ENCODE measurements around the gene LIX1L. TPM values are rescaled to one million over a fixed set of nuclear protein-coding genes. Genes with fewer than 3 reads are reported as not detected.
A peak's percentile ranks its signal among the peaks of the same experiment; 100 is the strongest.

Gene LIX1L
- total and polyA plus RNA-seq, 2 of the 13 experiments (the other 11 are each of a cell fraction or from before 2014, with no cell fraction given) = 8.1 to 24.9 TPM

- TF ChIP-seq, protein P1, sequence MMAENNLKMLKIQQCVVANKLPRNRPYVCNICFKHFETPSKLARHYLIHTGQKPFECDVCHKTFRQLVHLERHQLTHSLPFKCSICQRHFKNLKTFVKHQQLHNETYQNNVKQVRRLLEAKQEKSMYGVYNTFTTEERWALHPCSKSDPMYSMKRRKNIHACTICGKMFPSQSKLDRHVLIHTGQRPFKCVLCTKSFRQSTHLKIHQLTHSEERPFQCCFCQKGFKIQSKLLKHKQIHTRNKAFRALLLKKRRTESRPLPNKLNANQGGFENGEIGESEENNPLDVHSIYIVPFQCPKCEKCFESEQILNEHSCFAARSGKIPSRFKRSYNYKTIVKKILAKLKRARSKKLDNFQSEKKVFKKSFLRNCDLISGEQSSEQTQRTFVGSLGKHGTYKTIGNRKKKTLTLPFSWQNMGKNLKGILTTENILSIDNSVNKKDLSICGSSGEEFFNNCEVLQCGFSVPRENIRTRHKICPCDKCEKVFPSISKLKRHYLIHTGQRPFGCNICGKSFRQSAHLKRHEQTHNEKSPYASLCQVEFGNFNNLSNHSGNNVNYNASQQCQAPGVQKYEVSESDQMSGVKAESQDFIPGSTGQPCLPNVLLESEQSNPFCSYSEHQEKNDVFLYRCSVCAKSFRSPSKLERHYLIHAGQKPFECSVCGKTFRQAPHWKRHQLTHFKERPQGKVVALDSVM (CRISPR knock-in tag; IDR thresholded peaks at IDR 0.05) = 0 out of 2 replicates have a peak, but pooled peaks have one; percentile 39
- TF ChIP-seq POLR2AphosphoS5 (IDR thresholded peaks at IDR 0.05; ENCODE audit: low read depth, low read length) = peak; percentile 58
- TF ChIP-seq, protein P2, sequence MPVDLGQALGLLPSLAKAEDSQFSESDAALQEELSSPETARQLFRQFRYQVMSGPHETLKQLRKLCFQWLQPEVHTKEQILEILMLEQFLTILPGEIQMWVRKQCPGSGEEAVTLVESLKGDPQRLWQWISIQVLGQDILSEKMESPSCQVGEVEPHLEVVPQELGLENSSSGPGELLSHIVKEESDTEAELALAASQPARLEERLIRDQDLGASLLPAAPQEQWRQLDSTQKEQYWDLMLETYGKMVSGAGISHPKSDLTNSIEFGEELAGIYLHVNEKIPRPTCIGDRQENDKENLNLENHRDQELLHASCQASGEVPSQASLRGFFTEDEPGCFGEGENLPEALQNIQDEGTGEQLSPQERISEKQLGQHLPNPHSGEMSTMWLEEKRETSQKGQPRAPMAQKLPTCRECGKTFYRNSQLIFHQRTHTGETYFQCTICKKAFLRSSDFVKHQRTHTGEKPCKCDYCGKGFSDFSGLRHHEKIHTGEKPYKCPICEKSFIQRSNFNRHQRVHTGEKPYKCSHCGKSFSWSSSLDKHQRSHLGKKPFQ (CRISPR knock-in tag; IDR thresholded peaks at IDR 0.05; ENCODE audit: insufficient replicate concordance) = peak; percentile 53
- TF ChIP-seq, protein P3, sequence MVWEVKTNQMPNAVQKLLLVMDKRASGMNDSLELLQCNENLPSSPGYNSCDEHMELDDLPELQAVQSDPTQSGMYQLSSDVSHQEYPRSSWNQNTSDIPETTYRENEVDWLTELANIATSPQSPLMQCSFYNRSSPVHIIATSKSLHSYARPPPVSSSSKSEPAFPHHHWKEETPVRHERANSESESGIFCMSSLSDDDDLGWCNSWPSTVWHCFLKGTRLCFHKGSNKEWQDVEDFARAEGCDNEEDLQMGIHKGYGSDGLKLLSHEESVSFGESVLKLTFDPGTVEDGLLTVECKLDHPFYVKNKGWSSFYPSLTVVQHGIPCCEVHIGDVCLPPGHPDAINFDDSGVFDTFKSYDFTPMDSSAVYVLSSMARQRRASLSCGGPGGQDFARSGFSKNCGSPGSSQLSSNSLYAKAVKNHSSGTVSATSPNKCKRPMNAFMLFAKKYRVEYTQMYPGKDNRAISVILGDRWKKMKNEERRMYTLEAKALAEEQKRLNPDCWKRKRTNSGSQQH (CRISPR knock-in tag; IDR thresholded peaks at IDR 0.05; ENCODE audit: low read depth) = no peak
- TF ChIP-seq, protein P4, sequence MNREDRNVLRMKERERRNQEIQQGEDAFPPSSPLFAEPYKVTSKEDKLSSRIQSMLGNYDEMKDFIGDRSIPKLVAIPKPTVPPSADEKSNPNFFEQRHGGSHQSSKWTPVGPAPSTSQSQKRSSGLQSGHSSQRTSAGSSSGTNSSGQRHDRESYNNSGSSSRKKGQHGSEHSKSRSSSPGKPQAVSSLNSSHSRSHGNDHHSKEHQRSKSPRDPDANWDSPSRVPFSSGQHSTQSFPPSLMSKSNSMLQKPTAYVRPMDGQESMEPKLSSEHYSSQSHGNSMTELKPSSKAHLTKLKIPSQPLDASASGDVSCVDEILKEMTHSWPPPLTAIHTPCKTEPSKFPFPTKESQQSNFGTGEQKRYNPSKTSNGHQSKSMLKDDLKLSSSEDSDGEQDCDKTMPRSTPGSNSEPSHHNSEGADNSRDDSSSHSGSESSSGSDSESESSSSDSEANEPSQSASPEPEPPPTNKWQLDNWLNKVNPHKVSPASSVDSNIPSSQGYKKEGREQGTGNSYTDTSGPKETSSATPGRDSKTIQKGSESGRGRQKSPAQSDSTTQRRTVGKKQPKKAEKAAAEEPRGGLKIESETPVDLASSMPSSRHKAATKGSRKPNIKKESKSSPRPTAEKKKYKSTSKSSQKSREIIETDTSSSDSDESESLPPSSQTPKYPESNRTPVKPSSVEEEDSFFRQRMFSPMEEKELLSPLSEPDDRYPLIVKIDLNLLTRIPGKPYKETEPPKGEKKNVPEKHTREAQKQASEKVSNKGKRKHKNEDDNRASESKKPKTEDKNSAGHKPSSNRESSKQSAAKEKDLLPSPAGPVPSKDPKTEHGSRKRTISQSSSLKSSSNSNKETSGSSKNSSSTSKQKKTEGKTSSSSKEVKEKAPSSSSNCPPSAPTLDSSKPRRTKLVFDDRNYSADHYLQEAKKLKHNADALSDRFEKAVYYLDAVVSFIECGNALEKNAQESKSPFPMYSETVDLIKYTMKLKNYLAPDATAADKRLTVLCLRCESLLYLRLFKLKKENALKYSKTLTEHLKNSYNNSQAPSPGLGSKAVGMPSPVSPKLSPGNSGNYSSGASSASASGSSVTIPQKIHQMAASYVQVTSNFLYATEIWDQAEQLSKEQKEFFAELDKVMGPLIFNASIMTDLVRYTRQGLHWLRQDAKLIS (CRISPR knock-in tag; IDR thresholded peaks at IDR 0.05) = no peak
- TF ChIP-seq, protein P5, sequence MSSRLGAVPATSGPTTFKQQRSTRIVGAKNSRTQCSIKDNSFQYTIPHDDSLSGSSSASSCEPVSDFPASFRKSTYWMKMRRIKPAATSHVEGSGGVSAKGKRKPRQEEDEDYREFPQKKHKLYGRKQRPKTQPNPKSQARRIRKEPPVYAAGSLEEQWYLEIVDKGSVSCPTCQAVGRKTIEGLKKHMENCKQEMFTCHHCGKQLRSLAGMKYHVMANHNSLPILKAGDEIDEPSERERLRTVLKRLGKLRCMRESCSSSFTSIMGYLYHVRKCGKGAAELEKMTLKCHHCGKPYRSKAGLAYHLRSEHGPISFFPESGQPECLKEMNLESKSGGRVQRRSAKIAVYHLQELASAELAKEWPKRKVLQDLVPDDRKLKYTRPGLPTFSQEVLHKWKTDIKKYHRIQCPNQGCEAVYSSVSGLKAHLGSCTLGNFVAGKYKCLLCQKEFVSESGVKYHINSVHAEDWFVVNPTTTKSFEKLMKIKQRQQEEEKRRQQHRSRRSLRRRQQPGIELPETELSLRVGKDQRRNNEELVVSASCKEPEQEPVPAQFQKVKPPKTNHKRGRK (CRISPR knock-in tag; IDR thresholded peaks at IDR 0.05) = no peak
- TF ChIP-seq ADNP (CRISPR knock-in tag; IDR thresholded peaks at IDR 0.05) = no peak
- TF ChIP-seq RFXAP (CRISPR knock-in tag; IDR thresholded peaks at IDR 0.05; ENCODE audit: borderline replicate concordance) = peak; percentile 50; the same call in 1 of the 2 replicates
- TF ChIP-seq ZNF775 (CRISPR knock-in tag; IDR thresholded peaks at IDR 0.05; ENCODE audit: borderline replicate concordance) = no peak
- 0 out of 2 replicates have a peak, but pooled peaks have one; percentile 54 for TF ChIP-seq ZSCAN29 (CRISPR knock-in tag; conservative IDR thresholded peaks at IDR 0.05)
- peak; percentile 43 for TF ChIP-seq SRSF1 (optimal IDR thresholded peaks at IDR 0.05; ENCODE audit: low read depth, low read length)
- TF ChIP-seq HDAC2 (CRISPR knock-in tag; IDR thresholded peaks at IDR 0.05) = peak; percentile 31; the same call in 1 of the 2 replicates
- no peak for TF ChIP-seq ZZZ3 (CRISPR knock-in tag; IDR thresholded peaks at IDR 0.05; ENCODE audit: borderline replicate concordance)
- TF ChIP-seq MTF1 (CRISPR knock-in tag; IDR thresholded peaks at IDR 0.05) = no peak
- 0 out of 2 replicates have a peak, but pooled peaks have one; percentile 41 for TF ChIP-seq ZSCAN20 (CRISPR knock-in tag; IDR thresholded peaks at IDR 0.05; ENCODE audit: borderline replicate concordance)
- TF ChIP-seq KLF9 (CRISPR knock-in tag; IDR thresholded peaks at IDR 0.05; ENCODE audit: low read depth) = no peak
- TF ChIP-seq ZNF12 (CRISPR knock-in tag; IDR thresholded peaks at IDR 0.05) = no peak
- TF ChIP-seq BCL6 (CRISPR knock-in tag; IDR thresholded peaks at IDR 0.05) = peak; percentile 48; the same call in 1 of the 2 replicates
- TF ChIP-seq KDM3A (CRISPR knock-in tag; IDR thresholded peaks at IDR 0.05; ENCODE audit: low read depth) = peak; percentile 42; the same call in 1 of the 2 replicates
Observed at GRCh38 chr1:145960468-145961108, 2.8 kb upstream of the LIX1L start (continued).

Measured in HepG2 (cell line).